ENCODE measurements around the gene MAPK9. TPM values are rescaled to one million over a fixed set of nuclear protein-coding genes. Genes with fewer than 3 reads are reported as not detected.

The MAPK9 gene
- total RNA-seq, 2 experiments from 2014 or later: 19.9 to 42.1 TPM

- TF ChIP-seq, protein P1, sequence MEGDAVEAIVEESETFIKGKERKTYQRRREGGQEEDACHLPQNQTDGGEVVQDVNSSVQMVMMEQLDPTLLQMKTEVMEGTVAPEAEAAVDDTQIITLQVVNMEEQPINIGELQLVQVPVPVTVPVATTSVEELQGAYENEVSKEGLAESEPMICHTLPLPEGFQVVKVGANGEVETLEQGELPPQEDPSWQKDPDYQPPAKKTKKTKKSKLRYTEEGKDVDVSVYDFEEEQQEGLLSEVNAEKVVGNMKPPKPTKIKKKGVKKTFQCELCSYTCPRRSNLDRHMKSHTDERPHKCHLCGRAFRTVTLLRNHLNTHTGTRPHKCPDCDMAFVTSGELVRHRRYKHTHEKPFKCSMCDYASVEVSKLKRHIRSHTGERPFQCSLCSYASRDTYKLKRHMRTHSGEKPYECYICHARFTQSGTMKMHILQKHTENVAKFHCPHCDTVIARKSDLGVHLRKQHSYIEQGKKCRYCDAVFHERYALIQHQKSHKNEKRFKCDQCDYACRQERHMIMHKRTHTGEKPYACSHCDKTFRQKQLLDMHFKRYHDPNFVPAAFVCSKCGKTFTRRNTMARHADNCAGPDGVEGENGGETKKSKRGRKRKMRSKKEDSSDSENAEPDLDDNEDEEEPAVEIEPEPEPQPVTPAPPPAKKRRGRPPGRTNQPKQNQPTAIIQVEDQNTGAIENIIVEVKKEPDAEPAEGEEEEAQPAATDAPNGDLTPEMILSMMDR (conservative IDR thresholded peaks at IDR 0.05; ENCODE audit: low read length): no peak
- TF ChIP-seq EZH2phosphoT487 (IDR thresholded peaks at IDR 0.05; ENCODE audit: borderline replicate concordance, low read depth, low read length): no peak
- Histone ChIP-seq H3K9me3 (ENCODE audit: low read length) (no peaks in the 10 kb centered on the region), H2AFZ (ENCODE audit: low read length) (no peak overlapping the region), H3K4me1 (ENCODE audit: insufficient read depth, low read length, poor library complexity, severe bottlenecking) (no peaks in the 10 kb centered on the region), H3K9me2 (ENCODE audit: insufficient read depth, low read length) (no peaks in the 10 kb centered on the region), H3K36me3 (ENCODE audit: insufficient read depth, low read length) (no peaks in the 10 kb centered on the region), H3K4me2 (ENCODE audit: low read length) (no peak overlapping the region), H3K79me2 (ENCODE audit: insufficient read depth, low read depth, low read length) (no peaks in the 10 kb centered on the region), H3K27ac (ENCODE audit: low read depth, low read length, poor library complexity, severe bottlenecking) (no peak overlapping the region), H4K20me1 (ENCODE audit: insufficient read depth, low read length) (no peaks in the 10 kb centered on the region), H3K4me3 (ENCODE audit: low read depth, low read length, poor library complexity, severe bottlenecking) (no peak overlapping the region)
- intact Hi-C loops (cut with micrococcal nuclease; ENCODE audit: unreplicated experiment): no loop called here
- BruUV-seq (replicated peaks): no TSS peak
- ChIA-PET CTCF (ENCODE audit: unreplicated experiment) (no interaction called here), POLR2A (interaction anchor here (0.6 kb wide), 1 partner anchor 355 kb away, joined by 4 read pairs; no protein-coding TSS in a partner anchor)
- no peak for DNase-seq (ENCODE audit: low spot score)
Observed at GRCh38 chr5:180197016-180197702, 94.7 kb downstream of the MAPK9 start.

DNA sequence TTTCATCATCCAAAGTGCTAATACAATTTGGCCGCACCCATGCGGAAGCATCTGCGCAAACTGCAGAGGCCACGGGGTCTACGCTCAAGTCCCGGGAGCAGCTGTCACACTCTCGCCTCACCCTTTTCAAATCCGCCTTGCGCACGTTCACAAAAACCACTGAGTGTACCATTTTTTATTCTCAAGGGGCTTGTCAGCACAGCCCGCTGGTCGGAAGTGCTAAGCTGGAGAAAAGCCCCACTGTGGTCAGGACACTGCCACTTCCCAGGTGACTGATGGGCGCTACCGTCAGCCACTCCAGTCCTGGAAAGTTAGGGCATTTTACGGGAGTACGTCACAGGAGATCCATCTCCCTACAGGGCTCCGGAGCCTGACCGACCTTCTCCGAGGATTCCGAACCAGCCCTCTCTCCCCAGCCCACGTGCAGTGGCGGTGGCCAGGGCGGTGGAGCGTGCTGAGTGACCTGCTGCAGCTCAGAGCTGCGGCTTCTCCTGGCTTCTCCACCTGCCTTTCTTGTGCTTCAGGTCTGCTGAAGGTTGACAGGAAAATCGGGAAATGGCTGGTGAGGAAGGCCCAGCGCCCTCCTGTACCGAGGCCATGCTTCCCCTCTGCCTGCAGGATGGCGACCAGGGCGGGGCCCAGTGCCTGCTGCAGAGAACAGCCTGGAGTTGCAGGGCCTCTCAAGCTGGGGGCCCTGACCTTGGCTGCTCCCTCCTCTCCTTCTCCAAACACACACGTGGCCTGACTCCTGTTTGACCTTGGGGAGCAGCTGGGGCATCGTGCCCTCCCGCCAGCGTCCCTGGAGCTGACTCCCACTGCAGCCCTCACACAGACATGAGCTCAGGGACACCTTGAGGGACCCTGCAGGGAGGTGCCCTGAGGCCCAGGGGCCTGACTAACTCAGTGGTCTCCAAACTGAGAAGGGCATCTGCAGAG, 97.2 kb downstream of the MAPK9 start:
- Histone ChIP-seq H3K4me1 (ENCODE audit: insufficient read depth, low read length, poor library complexity, severe bottlenecking) (no peaks in the 10 kb centered on the region), H3K79me2 (ENCODE audit: insufficient read depth, low read depth, low read length) (no peaks in the 10 kb centered on the region), H2AFZ (ENCODE audit: low read length) (no peak overlapping the region), H4K20me1 (ENCODE audit: insufficient read depth, low read length) (no peaks in the 10 kb centered on the region), H3K36me3 (ENCODE audit: insufficient read depth, low read length) (no peaks in the 10 kb centered on the region), H3K27ac (ENCODE audit: low read depth, low read length, poor library complexity, severe bottlenecking) (no peak overlapping the region), H3K4me3 (ENCODE audit: low read depth, low read length, poor library complexity, severe bottlenecking) (no peak overlapping the region), H3K9me2 (ENCODE audit: insufficient read depth, low read length) (no peaks in the 10 kb centered on the region), H3K9me3 (ENCODE audit: low read length) (no peaks in the 10 kb centered on the region), H3K4me2 (ENCODE audit: low read length) (no peak overlapping the region)
- no TSS peak for BruUV-seq (replicated peaks)
- DNase-seq (ENCODE audit: low spot score): no peak
- no peak for TF ChIP-seq EZH2phosphoT487 (IDR thresholded peaks at IDR 0.05; ENCODE audit: borderline replicate concordance, low read depth, low read length)
- TF ChIP-seq, protein P1 (conservative IDR thresholded peaks at IDR 0.05; ENCODE audit: low read length): no peak
- intact Hi-C loops (cut with micrococcal nuclease; ENCODE audit: unreplicated experiment): no loop called here
- CTCF ChIA-PET (ENCODE audit: unreplicated experiment): interaction anchor here (0.6 kb wide), 1 partner anchor 121 kb away, joined by 3 read pairs; no protein-coding TSS in a partner anchor
- POLR2A ChIA-PET: no interaction called here

All from OCI-LY7 (cell line).